ENCODE measurements around the gene KDELR1. TPM values are rescaled to one million over a fixed set of nuclear protein-coding genes. Genes with fewer than 3 reads are reported as not detected.
A peak's percentile ranks its signal among the peaks of the same experiment; 100 is the strongest.

KDELR1 gene
- total and polyA plus RNA-seq, 9 of the 15 experiments (the other 6 are each of a cell fraction or from before 2014, with no cell fraction given) = 6.1 to 165 (median 58.5) TPM

GRCh38 chr19:48418317-48419064 lies 27.1 kb upstream of the KDELR1 start (continued):
- TF ChIP-seq CHD7 (IDR thresholded peaks at IDR 0.05; ENCODE audit: low read depth, low read length) (no peak), MCM5 (IDR thresholded peaks at IDR 0.05; ENCODE audit: low read depth) (no peak), YY1 (IDR thresholded peaks at IDR 0.05; ENCODE audit: borderline replicate concordance in 1 of 3, control insufficient read depth in 1 of 3, extremely low read depth in 1 of 3, insufficient read depth in 3 of 3, insufficient read length in 1 of 3, insufficient replicate concordance in 2 of 3, low read depth in 1 of 3, low read length in 2 of 3) (peak in 1 of 3 experiments; percentile 60), PML (IDR thresholded peaks at IDR 0.05; ENCODE audit: low read length) (no peak), TRIM28 (IDR thresholded peaks at IDR 0.05) (no peak), MAZ (CRISPR knock-in tag; conservative IDR thresholded peaks at IDR 0.05 in 1 of 2, IDR thresholded peaks at IDR 0.05 in 1 of 2) (peak in 1 of 2 experiments; percentile 54; a peak in 1 of 4 replicates), ZNF644 (tag; IDR thresholded peaks at IDR 0.05; ENCODE audit: low read depth) (no peak), MITF (IDR thresholded peaks at IDR 0.05) (peak; percentile 43; the same call in 1 of the 2 replicates), MAFG (tag; conservative IDR thresholded peaks at IDR 0.05) (no peak), NUFIP1 (IDR thresholded peaks at IDR 0.05; ENCODE audit: partially characterized antibody) (no peak), PRMT5 (CRISPR knock-in tag; IDR thresholded peaks at IDR 0.05) (no peak), ZFP36 (IDR thresholded peaks at IDR 0.05; ENCODE audit: low read depth, low read length, partially characterized antibody) (peak; percentile 5), HNRNPK (IDR thresholded peaks at IDR 0.05; ENCODE audit: low read depth, low read length, poor library complexity, severe bottlenecking) (no peak), MCM3 (IDR thresholded peaks at IDR 0.05) (no peak), RBBP5 (IDR thresholded peaks at IDR 0.05; ENCODE audit: borderline replicate concordance, insufficient read depth, low read length, poor library complexity, severe bottlenecking) (no peak)

All from K562 (cell line).